Muscle of arm (tissue), 12 donors: ENCODE data around the gene KCNJ12. TPM values are rescaled to one million over a fixed set of nuclear protein-coding genes. Genes with fewer than 3 reads are reported as not detected.

ENCODE experiments used
- DNase-seq: peaks from one replicate; pipeline ENCODE4 v3.0.0-alpha.2; 2013
- polyA plus RNA-seq, 12 donors: library from polyadenylated mRNA; unstranded; fragments of 120-200 nt; gene quantifications; one replicate each; pipeline ENCODE4 v1.2.1, GENCODE V29; 2013; ENCODE audit not compliant: insufficient read length in 12 of 12

KCNJ12 gene
- polyA plus RNA-seq, 12 donors, result 2.6 to 20.1 (median 8.9) TPM; not detected in 1

- DNase-seq, result no peak
Observed at GRCh38 chr17:21362331-21362931, 13.7 kb upstream of the KCNJ12 start.

DNA sequence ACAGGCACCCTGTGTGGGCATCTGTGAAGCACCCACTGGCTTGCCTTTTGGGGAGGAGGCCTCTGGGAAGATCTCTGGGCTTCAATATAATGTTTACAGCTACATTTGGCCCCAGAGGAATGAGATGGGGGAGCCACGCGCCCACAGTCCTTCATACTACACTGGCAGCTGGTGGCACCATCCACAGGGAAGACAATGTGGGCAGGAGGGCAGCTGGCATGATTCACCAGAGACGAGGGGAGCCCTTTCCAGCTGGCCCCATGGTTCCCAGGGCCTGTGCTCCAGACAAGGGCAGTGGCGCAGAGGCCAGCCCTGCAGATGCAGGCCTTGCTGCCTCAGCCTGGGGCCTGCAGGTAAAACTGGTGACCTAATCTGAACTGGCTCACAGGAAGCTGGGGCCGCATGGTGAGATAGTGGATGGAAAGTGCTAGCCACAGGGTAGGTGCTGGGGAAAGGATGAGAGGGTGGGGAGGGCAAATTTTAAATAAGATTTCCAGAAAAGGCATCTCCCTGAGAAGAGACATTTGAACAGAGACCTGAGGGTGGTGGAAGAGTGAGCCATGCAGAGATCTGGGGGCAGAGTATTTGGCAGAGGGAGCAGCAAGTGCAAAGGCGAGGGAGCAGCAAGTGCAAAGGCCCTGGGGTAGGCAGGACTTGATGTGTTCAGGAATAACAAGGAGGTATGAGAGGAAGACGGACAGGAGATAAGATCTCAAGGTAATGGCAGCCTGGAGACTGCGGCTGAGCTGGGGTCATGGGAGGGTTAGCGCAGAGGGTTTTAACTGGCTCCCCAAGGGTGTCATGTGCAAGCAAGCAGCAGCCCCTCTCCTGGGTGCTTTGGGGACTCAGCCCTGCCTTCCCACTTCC lies 12.1 kb upstream of the KCNJ12 start:
- DNase-seq, result no peak

GRCh38 chr17:21365016-21365415 lies 11.1 kb upstream of the KCNJ12 start:
- no peak for DNase-seq

DNA sequence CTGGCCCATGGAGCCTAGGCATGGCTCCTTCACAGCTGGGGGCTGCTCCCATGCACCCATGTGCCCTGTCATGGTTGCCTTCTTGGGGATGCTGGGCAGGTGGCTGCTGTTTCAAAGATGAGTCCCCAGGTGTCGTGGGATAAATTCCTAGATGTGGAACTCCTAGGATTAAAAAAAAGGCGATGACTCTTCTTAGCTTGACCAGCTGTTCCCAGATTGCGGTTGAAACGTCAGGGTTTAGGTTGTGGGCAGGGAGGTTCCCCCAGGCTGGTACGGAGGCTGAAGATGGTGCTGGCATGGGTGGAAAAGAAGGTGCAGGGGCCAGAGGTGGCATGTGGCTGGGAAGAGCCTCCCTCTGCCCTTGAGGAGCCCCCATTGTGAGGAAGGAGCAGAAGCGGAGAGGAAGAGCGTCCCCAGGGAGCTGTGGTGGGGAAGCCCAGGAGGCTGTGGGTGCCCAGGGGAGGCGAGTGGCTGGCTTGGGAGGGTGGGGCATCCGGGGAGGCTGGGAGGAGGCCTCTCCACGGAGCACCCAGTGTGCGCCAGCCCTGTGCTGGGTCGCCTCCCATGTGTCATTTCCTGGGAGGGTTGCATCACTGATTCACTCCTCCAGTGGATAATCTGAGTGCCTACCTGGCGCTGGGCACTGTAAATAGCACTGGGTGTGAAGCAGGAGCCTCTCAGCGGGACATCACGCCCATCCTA lies 7.5 kb upstream of the KCNJ12 start:
- DNase-seq, result no peak

DNA sequence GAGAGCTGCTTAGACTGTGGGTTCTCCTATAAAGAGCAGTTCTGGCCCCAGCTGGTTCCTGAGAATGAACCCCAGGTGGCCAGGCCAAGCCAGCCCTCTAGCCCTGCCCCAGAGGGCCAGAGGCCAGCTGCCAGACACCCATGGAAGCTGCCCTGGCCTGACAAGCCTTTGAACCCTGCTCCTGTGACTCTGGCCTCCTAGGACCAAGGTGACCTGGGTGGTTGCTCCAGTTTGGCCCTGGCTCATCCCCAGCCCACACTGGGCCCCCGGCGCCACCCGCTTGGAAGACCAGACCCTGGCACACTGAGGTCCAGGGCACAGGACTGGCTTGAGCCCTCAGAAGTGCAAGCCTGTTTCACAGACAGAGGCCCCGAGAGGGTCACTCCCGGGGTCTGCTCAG lies 6.8 kb upstream of the KCNJ12 start:
- no peak for DNase-seq

- no peak for DNase-seq
Observed at GRCh38 chr17:21370430-21370829, 5.7 kb upstream of the KCNJ12 start.

- DNase-seq, result no peak
Observed at GRCh38 chr17:21371511-21372081, 4.6 kb upstream of the KCNJ12 start.

GRCh38 chr17:21372256-21372954 lies 3.8 kb upstream of the KCNJ12 start:
- no peak for DNase-seq

- no peak for DNase-seq
Observed at GRCh38 chr17:21373036-21373435, 3.1 kb upstream of the KCNJ12 start.

DNA sequence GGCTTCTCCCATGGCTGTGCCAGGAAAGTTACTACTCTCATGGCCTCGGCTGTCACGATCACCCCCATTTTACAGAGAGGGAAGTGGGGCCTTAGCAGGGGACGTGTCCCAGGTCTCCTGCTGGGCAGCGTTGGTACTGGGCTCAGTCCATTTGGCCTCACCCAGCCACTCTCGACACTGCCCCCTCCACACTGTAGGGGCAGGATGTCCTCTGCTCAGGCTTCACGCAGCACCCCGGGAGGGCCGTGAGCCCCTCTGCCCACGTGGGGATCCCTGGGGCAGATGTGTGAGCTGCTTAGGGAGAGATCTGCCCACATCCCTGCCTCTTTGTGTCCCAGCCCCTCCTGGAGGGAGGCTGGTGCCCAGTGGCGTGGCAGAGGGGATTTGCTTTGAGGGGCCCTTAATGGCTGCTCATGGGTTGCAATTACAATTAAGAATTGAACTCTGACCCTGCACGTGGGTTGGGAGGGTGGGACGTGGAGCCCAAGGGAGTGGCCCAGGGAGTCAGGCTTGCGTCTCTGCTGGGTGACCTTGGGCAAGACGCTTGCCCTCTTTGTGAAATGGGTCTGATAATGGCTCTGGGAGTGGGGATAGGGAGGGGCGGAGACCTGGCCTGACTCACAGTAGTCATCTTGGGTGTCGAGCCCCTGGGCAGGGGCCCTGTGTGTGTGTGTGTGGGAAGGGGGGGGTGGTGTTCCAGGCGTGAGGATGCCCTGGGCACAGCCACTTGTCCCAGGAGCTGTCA lies 2.3 kb upstream of the KCNJ12 start:
- no peak for DNase-seq

GRCh38 chr17:21374441-21375161 lies 1.6 kb upstream of the KCNJ12 start:
- DNase-seq, result no peak

- DNase-seq, result no peak
Observed at GRCh38 chr17:21375162-21375560, 996 bp upstream of the KCNJ12 start.

GRCh38 chr17:21375757-21376080 lies 438 bp upstream of the KCNJ12 start:
- DNase-seq, result no peak

GRCh38 chr17:21376759-21377690 lies 868 bp downstream of the KCNJ12 start:
- DNase-seq, result no peak

DNA sequence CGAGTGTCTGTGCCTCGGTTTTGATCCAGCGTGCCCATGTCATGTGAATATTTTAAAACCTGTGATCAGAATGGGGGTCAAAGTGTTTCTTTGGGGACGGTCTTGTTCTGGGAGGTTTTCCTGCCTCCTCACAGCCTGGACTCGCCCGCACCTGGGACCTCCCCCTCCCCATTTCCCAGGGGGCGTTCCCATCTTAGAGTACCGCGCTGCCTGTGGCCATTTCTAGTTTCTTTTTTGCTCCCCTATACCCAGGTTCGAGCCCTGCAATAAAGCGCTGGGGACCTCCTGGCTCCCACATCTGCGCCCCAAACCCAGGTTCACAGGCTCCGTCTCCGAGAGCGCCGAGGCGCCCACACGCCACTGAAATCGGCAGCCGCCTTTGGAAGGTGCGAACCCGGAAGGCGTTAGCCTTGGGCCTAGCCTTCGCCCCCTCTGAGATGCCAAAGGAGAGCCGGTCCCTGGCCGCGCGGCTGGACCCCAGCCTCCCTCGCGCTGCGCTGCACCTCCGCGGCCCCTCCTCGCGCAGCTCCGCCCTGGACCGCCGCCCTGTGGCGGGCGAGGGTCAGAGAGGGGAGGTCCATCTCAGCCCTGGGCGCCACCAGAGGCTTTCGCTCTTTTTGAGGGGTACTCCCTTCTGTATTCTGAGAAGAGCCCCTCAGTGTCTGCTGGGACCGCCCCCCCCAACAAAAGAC lies 1.7 kb downstream of the KCNJ12 start:
- DNase-seq, result no peak

DNA sequence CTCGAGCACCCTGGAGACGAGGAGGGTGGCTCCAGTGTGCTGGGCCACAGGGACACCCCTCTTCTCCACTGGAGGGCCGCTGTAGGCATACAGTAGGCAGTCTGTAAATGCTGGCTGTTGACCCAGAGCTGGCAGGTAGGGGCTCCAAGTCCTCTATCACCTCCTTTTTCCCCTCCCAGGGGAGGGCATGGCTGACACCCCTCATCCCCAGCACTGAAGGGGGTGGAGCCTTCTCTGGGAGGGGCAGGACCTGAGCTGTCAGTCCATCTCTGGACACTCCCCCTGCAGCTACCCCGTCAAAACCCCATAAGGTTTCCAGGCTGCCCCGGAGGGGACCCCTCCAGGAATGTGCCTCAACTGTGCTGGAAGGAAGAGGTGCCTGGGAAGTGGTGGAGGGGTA lies 2.4 kb downstream of the KCNJ12 start:
- DNase-seq, result no peak

- no peak for DNase-seq
Observed at GRCh38 chr17:21379080-21379711, 3.0 kb downstream of the KCNJ12 start.

GRCh38 chr17:21380659-21381058 lies 4.5 kb downstream of the KCNJ12 start:
- DNase-seq, result no peak
